Measurements from ENCODE around the gene DOCK2.

The DOCK2 gene

DNA sequence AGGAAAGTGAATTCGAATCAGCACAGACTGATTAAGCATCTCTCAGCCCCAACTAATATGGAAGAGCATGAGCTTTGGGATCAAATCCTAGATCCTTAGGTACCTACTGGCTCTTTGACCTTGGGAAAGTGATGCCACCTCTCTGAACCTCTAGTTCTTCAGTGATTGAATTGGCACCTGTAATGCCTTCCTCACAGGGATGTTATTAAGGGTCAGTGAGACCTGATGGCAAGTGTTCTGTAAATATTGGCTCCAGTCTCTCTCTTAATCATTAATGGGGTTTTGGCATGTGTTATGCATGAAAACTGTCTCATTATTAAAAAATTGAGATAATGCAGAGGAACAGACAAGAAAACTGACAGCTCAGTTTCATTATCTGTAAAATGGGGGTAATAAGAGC lies 227.4 kb downstream of the DOCK2 start:
- DNase-seq (ENCODE audit: low spot score) = no peak

DNA sequence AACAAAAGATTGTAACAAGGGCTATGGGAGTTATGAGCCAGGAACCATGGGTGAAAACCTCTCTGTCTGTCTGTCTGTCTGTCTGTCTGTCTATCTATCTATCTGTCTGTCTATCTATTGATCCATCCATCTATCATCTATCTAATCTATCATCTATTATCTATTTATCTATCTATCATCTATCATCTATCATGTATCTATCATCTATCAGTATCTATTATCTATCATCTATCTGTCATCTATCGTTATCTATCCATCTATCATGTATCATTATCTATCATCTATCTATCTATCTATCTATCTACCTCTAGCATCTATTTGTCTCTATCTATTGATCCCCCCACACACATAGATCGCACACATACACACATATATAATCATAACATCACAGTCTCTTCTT lies 230.3 kb downstream of the DOCK2 start:
- DNase-seq (ENCODE audit: low spot score) = no peak

GRCh38 chr5:169869066-169869465 lies 232.0 kb downstream of the DOCK2 start:
- DNase-seq (ENCODE audit: low spot score) = no peak

- no peak for DNase-seq (ENCODE audit: low spot score)
These were observed 233.1 kb downstream of the DOCK2 start for GRCh38 chr5:169870211-169870610.

DNA sequence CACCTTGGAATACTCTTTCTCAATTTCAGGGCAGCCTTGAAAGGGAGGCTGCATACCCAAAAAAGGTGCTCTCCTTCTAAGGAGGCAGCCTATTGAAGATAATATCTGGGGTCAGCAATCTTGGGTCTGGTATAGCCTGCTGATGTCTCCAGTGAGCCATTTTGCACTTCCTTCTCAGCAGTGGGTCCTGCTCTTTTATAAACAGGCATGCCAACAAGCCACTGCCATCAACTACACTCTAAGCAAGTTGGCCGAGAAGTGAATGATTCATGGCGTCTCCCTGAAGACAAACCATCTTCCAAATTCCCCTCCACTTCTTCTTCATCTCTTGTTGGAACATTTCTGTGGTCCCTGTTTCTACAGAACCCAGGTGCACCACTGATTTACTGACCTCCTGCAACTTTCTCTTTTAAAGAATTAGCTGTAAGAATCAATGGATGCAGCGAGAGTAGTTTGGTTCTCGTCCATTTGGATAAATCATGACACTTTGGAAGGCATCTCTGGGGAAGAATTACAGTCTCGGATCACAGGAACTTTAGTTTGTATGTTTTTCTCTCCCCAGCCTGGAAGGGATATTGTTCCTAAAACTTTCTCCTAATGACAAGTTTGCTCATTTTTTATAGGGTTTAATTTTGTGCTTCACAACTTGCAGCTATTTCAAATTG lies 234.9 kb downstream of the DOCK2 start:
- no peak for DNase-seq (ENCODE audit: low spot score)

DNA sequence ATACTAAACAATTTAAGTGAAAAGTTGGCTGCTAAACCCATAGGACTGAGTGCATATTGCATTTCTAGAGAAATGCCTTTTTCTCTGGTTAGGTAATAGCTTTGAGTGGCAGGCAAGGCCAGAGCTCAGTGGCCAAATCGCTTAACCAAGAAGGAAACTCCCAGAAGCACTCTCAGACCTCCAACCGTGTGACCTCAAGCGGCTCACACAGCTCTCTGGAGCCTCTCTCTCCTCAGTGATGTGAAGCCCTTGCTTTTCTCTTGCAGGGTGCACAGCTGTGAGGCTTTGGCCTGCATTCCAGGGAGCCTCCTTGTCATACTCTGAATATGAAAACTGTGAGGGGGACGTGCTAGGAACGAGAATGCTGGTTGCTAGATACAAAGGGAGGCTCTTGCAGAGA lies 236.6 kb downstream of the DOCK2 start:
- DNase-seq (ENCODE audit: low spot score) = no peak

GRCh38 chr5:169874621-169875020 lies 237.5 kb downstream of the DOCK2 start:
- DNase-seq (ENCODE audit: low spot score) = no peak

DNA sequence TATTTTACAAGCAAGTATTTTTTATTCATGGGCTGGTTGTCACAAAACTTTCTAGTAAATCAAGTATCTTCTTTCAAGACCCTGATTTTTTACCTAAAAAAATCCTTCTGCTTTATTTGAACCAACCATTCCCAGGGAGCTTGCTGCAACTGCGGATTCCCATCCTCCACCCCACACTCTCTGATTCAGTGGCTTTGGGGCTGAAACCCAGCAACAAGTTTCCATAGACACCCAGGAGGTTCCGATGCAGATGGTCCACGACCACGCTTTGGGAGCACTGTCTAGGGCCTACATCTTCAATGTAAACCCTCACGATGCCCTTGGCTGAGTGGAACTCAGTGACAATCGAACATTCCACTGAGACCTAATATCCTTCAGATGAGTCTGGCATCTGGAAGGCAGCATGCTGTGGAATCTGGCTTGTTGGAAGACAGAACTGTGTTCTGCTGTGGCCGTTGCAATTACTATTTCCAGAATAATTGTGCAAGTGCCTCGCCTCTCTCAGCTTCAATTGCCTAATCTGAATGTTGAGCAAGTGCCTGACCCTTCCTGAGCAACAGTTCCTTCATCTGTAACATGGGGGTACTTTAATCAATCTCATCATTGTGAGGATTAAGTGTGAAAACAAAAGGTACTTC lies 238.1 kb downstream of the DOCK2 start:
- DNase-seq (ENCODE audit: low spot score) = no peak

DNA sequence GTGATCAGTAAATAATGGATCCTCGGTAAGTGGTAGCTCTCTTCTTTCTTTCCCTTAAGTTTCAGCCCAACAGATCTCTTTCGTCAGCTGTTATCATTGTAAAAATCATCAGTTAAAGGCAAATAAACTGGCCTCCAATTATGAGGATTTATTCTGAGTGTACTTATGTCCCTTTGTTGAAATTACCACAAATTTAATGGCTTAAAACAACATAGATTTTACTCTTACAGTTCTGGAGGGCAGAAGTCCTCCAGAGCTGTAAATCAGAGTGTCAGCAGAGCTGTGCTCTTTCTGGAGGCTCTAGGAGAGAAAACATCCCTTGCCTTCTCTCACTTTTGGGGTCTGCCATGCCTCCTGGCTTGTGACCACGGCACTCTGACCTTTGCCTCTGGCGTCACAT lies 238.7 kb downstream of the DOCK2 start:
- no peak for DNase-seq (ENCODE audit: low spot score)

GRCh38 chr5:169876386-169876785 lies 239.3 kb downstream of the DOCK2 start:
- DNase-seq (ENCODE audit: low spot score) = no peak

GRCh38 chr5:169880012-169880663 lies 243.1 kb downstream of the DOCK2 start:
- no peak for DNase-seq (ENCODE audit: low spot score)

DNA sequence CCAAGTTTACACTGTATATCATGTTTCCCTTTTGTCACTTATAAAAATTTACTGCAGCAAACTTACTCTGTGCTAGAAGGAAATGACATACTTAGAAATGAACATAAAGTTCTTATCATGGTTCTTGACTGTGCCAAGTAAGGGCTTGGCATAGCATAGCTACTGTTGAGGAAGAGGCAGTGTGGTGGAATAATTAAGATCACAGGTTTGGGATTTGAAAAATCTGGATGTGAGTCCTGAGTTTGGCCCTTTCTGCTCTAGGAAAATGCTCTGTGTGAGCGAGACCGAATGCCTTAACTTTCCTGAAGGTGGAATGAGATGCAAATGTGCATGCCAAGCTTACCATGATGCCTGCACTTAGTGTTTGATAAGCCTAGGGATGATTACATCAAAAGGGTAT lies 243.7 kb downstream of the DOCK2 start:
- DNase-seq (ENCODE audit: low spot score) = no peak

- DNase-seq (ENCODE audit: low spot score) = no peak
These were observed 244.7 kb downstream of the DOCK2 start for GRCh38 chr5:169881702-169882303.

DNA sequence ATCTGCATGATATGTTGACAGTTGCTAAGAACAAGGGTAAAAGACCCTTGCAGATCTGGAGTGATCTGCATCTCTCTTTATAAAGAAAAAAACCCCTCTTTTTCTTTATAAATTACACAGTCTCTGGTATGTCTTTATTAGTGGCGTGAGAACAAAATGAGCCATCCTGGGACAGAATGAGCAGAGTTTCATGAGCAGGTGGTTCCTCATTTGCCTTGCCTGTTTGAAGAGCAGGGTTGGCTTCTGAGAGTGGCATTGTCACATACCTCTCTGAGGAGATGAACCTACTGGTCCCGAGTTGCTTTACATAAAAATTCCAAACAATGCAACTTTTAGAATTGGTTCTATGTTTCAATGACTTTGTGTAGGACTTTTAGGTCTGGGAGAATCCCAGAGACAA lies 249.0 kb downstream of the DOCK2 start:
- DNase-seq (ENCODE audit: low spot score) = no peak

- no peak for DNase-seq (ENCODE audit: low spot score)
These were observed 249.6 kb downstream of the DOCK2 start for GRCh38 chr5:169886677-169887076.

DNA sequence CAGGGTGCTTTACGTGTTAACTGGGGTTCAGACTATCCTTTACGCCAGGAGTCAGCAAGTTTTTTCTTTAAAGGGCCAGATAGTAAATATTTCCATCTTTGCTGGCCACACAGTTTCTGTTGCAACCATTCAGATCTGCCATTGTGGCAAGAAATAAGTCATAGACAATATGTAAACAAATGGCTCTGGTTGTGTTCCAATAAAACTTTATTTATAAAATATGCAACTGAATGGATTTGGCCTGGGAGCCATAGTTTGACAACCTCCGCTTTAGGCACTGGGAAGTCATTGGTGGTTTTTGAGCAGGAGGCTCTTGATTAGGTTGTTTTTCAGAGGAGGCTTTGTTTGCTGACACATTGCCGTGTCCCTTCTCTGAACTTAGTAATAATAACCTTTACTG lies 252.5 kb downstream of the DOCK2 start:
- no peak for DNase-seq (ENCODE audit: low spot score)

- no peak for DNase-seq (ENCODE audit: low spot score)
These were observed 255.9 kb downstream of the DOCK2 start for GRCh38 chr5:169893010-169893409.

DNA sequence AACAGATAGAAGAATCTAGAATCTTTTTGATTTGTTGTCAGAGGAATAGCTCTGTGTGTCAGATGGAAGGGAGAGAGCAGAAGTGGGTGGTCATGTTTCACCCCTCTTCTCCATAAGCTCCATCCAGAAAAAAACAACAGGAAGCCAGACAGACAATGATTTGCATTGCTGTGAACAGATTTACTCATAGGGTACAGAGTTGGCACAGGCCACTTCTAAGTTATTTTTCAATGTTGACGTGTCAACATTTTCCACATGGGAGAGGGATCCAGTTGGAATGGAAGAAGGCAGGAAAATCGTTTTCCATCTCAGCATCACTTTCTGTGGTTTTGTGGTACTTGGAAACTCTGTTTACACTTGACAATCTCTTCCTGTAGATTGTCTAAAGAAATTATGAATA lies 256.5 kb downstream of the DOCK2 start:
- DNase-seq (ENCODE audit: low spot score) = no peak

DNA sequence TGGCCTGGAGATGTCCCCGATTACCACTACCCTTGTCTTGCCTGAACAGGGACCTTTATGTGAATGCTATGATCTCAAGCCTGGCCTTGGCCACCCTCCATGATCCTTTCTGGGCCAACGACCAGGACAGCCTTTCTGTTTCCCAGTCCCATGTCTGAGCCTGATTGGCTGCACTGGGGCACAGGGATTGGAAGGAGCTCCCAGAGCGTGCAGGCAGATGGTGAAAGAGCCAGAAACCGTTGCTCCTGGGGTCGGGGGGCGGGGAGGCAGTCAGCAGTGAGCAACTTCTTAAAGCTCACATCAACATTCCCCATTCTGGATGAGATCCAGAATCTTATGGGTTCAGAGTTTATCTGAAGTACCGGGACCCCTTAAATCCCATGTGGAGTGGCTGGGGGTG lies 258.9 kb downstream of the DOCK2 start:
- DNase-seq (ENCODE audit: low spot score) = no peak

GRCh38 chr5:169897481-169897880 lies 260.4 kb downstream of the DOCK2 start:
- no peak for DNase-seq (ENCODE audit: low spot score)

DNA sequence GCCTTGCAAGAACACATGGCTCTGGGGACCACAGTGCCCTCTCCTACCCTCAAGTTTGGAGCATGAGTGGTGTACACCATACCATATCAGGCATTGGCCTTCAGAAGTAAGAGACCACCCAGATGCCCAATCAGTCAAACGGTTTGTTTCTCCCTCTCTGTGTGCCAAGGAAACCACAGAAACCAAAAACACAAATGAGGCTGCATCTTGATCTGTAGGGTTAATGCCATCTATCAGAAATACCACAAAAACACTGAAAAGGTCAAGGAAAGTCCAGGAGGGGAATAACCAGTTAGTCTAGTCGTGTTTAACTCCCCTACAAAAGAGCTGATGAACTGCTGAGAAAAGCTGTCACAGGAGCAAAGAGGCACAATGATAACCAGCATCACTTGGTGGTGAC lies 264.8 kb downstream of the DOCK2 start:
- DNase-seq (ENCODE audit: low spot score) = no peak

DNA sequence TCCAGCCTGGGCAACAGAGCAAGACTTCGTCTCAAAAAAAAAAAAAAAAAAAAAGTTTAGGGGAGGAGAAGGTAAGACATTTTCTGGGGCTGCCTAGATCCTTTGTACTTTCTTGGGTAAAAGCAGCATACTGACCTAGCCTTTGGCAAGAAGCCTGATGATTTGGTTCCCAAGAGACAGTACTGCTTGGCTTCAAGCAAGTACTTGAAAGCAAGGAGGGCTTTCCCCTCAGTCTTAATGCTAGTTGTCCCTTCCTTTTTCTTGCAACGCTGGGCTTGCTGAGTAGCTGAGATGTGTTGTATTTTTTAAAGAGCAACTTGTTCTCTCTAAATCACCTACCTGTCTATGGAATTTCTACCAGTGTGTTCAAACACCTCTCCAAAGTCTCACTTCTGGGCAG lies 267.0 kb downstream of the DOCK2 start:
- no peak for DNase-seq (ENCODE audit: low spot score)

DNA sequence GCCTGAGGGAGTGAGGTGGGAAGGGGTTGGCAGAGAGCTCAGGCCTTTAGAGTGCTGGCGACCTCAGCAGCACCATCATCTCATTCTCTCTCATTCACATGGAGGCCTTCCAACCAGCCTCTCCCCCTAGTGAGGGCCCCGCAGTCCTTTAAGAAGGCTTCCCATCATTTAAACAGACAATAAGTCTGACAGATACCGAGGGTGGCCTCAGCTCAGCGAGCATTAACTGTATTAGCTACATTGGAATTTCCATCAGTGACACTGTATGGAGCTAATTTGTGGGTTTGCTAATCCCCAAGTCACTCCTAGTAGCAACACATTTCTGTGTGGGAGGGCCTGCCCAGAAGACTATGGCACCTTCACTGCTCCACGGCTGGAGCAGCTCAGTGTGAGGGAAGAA lies 267.4 kb downstream of the DOCK2 start:
- no peak for DNase-seq (ENCODE audit: low spot score)
